ENCODE data around the gene FEZF1. TPM values are rescaled to one million over a fixed set of nuclear protein-coding genes. Genes with fewer than 3 reads are reported as not detected.

Gene FEZF1
- total RNA-seq (2022; extraction: Qiagen RNA extraction) = not detected in 5 replicates

GRCh38 chr7:122304319-122304975 is at the start of gene FEZF1:
FEZF1 (minus strand) TSS chr7:122304750; CDS start chr7:122304437, 313 bp downstream.

Other genes starting within 250 kb of the FEZF1 start
- 0.06 to 0.12 TPM (median 0.06 TPM) in 5 replicates for gene AASS, start 160.5 kb downstream of the FEZF1 start, total RNA-seq (2022; extraction: Qiagen RNA extraction)